ENCODE data around the gene PRSS23. TPM values are rescaled to one million over a fixed set of nuclear protein-coding genes. Genes with fewer than 3 reads are reported as not detected.

The PRSS23 gene
- total and polyA plus RNA-seq, 2 experiments from 2014 or later: 53.7 to 61.7 TPM

GRCh38 chr11:86849679-86850078, 49.3 kb downstream of the PRSS23 start:
- Histone ChIP-seq H3K4me3 (no peak overlapping the region), H3K4me2 (no peak overlapping the region), H3K9me2 (replicated peaks; ENCODE audit: insufficient read depth) (no peaks in the 10 kb centered on the region), H3K79me2 (no peaks in the 10 kb centered on the region), H3K27ac (no peak overlapping the region), H3K4me1 (ENCODE audit: insufficient read depth) (peaks cover 1% of the 10 kb centered on the region), H3K36me3 (replicated peaks; ENCODE audit: insufficient read depth, low read depth) (no peaks in the 10 kb centered on the region), H4K20me1 (ENCODE audit: insufficient read depth, poor library complexity, severe bottlenecking) (no peaks in the 10 kb centered on the region), H3K9me3 (ENCODE audit: low read depth) (no peaks in the 10 kb centered on the region), H2AFZ (no peak overlapping the region), H3K27me3 (no peaks in the 10 kb centered on the region)
- TF ChIP-seq, protein P1, sequence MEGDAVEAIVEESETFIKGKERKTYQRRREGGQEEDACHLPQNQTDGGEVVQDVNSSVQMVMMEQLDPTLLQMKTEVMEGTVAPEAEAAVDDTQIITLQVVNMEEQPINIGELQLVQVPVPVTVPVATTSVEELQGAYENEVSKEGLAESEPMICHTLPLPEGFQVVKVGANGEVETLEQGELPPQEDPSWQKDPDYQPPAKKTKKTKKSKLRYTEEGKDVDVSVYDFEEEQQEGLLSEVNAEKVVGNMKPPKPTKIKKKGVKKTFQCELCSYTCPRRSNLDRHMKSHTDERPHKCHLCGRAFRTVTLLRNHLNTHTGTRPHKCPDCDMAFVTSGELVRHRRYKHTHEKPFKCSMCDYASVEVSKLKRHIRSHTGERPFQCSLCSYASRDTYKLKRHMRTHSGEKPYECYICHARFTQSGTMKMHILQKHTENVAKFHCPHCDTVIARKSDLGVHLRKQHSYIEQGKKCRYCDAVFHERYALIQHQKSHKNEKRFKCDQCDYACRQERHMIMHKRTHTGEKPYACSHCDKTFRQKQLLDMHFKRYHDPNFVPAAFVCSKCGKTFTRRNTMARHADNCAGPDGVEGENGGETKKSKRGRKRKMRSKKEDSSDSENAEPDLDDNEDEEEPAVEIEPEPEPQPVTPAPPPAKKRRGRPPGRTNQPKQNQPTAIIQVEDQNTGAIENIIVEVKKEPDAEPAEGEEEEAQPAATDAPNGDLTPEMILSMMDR (IDR thresholded peaks at IDR 0.05; ENCODE audit: poor library complexity): no peak
- no peak for TF ChIP-seq EZH2phosphoT487 (IDR thresholded peaks at IDR 0.05; ENCODE audit: low read depth, severe bottlenecking, unreplicated experiment)
- TF ChIP-seq EZH2 (IDR thresholded peaks at IDR 0.05; ENCODE audit: borderline replicate concordance): no peak
- WGBS (ENCODE audit: low lambda C conversion rate, missing lambda C conversion rate): 98% methylated on average over 2 of the region's 2 CpGs
- DNase-seq (ENCODE audit: low spot score): no peak

Other genes with a start within 250 kb of the PRSS23 start
- gene ME3, start 127.9 kb upstream of the PRSS23 start, total RNA-seq: 16.1 and 16.2 TPM in 2 replicates
- 10.3 and 13.1 TPM in 2 replicates for gene ME3, start 127.9 kb upstream of the PRSS23 start, polyA plus RNA-seq
- gene FZD4, start 154.9 kb downstream of the PRSS23 start, total RNA-seq: 17.6 and 18.9 TPM in 2 replicates
- 6.8 and 7.7 TPM in 2 replicates for gene FZD4, start 154.9 kb downstream of the PRSS23 start, polyA plus RNA-seq
- gene TMEM135, start 237.4 kb downstream of the PRSS23 start, total RNA-seq: 36.3 and 52.0 TPM in 2 replicates
- gene TMEM135, start 237.4 kb downstream of the PRSS23 start, polyA plus RNA-seq: 24.6 and 26.7 TPM in 2 replicates

Data from hepatocyte (in vitro differentiated cells).